ENCODE data around the gene GNAI1. TPM values are rescaled to one million over a fixed set of nuclear protein-coding genes. Genes with fewer than 3 reads are reported as not detected.

Gene GNAI1
- total and polyA plus RNA-seq, 2 of the 13 experiments (the other 11 are each of a cell fraction or from before 2014, with no cell fraction given), result 3.5 to 5.7 TPM

GRCh38 chr7:80241671-80242070 lies 107.0 kb downstream of the GNAI1 start (continued):
- TF ChIP-seq MLX (CRISPR knock-in tag; IDR thresholded peaks at IDR 0.05) (no peak), ZNF569 (CRISPR knock-in tag; IDR thresholded peaks at IDR 0.05; ENCODE audit: borderline replicate concordance) (no peak), ZNF335 (CRISPR knock-in tag; IDR thresholded peaks at IDR 0.05) (no peak), MED8 (CRISPR knock-in tag; IDR thresholded peaks at IDR 0.05; ENCODE audit: insufficient replicate concordance) (no peak), CREBL2 (CRISPR knock-in tag; IDR thresholded peaks at IDR 0.05; ENCODE audit: borderline replicate concordance) (no peak), ZBTB42 (CRISPR knock-in tag; IDR thresholded peaks at IDR 0.05) (no peak), CEBPG (CRISPR knock-in tag; IDR thresholded peaks at IDR 0.05) (no peak), ZNF160 (CRISPR knock-in tag; IDR thresholded peaks at IDR 0.05) (no peak), ZNF788 (CRISPR knock-in tag; IDR thresholded peaks at IDR 0.05; ENCODE audit: borderline replicate concordance) (no peak), FOXP4 (CRISPR knock-in tag; IDR thresholded peaks at IDR 0.05) (no peak), MLLT10 (CRISPR knock-in tag; IDR thresholded peaks at IDR 0.05) (no peak), PAXIP1 (CRISPR knock-in tag; conservative IDR thresholded peaks at IDR 0.05) (no peak)
